SK-N-SH (cell line): Measurements from ENCODE around the gene ACOXL. TPM values are rescaled to one million over a fixed set of nuclear protein-coding genes. Genes with fewer than 3 reads are reported as not detected.

Experiments
- CTCF ChIA-PET: fragments of 300-600, 350-600 bp; formaldehyde crosslinking; extraction: SDS; loops from one replicate; lab custom pipeline; 2021; lab: Yijun Ruan, JAX
- POLR2A ChIA-PET: fragments of 350-600 bp; sonication (Branson Sonifier 250); formaldehyde crosslinking; extraction: SDS; loops from one replicate; lab custom pipeline; 2020; ENCODE audit warnings: antibody characterized with exemption, inconsistent platforms; lab: Yijun Ruan, JAX
- DNase-seq: peaks from one replicate; pipeline ENCODE4 v3.0.0; 2012
- H2AFZ ChIP-seq: fragments of 200-600 bp; sonication (generic); 2 replicates; pipeline ENCODE4 v1.8.1; 2016; ENCODE audit warnings: antibody characterized with exemption, mild to moderate bottlenecking, low read depth
- H3F3A ChIP-seq: fragments of 200-600 bp; sonication (generic); replicated peaks from 2 replicates; pipeline ENCODE3; 2016; ENCODE audit warnings: antibody characterized with exemption, mild to moderate bottlenecking; ENCODE audit not compliant: insufficient read depth
- H3K27ac ChIP-seq, 2 experiments: fragments of 200-500 bp in 1 of 2; fragments of 200-600 bp in 1 of 2; sonication (Bioruptor generic) in 1 of 2; sonication (generic), shearing (Covaris generic) in 1 of 2; 2 replicates each; pipeline versions ENCODE4 v1.5.1 to v1.6.1; 2014 to 2016; ENCODE audit warnings: low read depth in 2 of 2, inconsistent platforms in 1 of 2, low read length in 1 of 2, mild to moderate bottlenecking in 1 of 2, mixed read lengths in 1 of 2
- H3K27me3 ChIP-seq: fragments of 200-600 bp; sonication (generic), shearing (Covaris generic); 2 replicates; pipeline ENCODE4 v1.6.1; 2016; ENCODE audit warnings: mixed run types; ENCODE audit not compliant: insufficient read depth
- H3K36me3 ChIP-seq, 2 experiments: fragments of 200-500 bp in 1 of 2; fragments of 200-600 bp in 1 of 2; sonication (Bioruptor generic) in 1 of 2; sonication (generic) in 1 of 2; replicated peaks in 1 of 2; 2 replicates each; pipeline versions ENCODE3 to v1.5.1; 2014 to 2016; ENCODE audit warnings: low read length in 1 of 2, mild to moderate bottlenecking in 1 of 2; ENCODE audit not compliant: insufficient read depth in 2 of 2, control insufficient read depth in 1 of 2
- H3K4me1 ChIP-seq, 2 experiments: fragments of 200-500 bp in 1 of 2; fragments of 200-600 bp in 1 of 2; sonication (Bioruptor generic) in 1 of 2; sonication (generic), shearing (Covaris generic) in 1 of 2; 2 replicates each; pipeline versions ENCODE4 v1.5.1 to v1.6.1; 2014 to 2016; ENCODE audit warnings: low read depth in 1 of 2, low read length in 1 of 2, mixed run types in 1 of 2; ENCODE audit not compliant: insufficient read depth in 2 of 2, control insufficient read depth in 1 of 2
- H3K4me2 ChIP-seq: fragments of 200-600 bp; sonication (generic), shearing (Covaris generic); 2 replicates; pipeline ENCODE4 v1.6.1; 2017; ENCODE audit warnings: mixed run types
- H3K4me3 ChIP-seq, 2 experiments: fragments of 200-500 bp in 1 of 2; fragments of 200-600 bp in 1 of 2; sonication (Bioruptor generic) in 1 of 2; sonication (generic), shearing (Covaris generic) in 1 of 2; 2 replicates each; pipeline versions ENCODE4 v1.5.1 to v1.8.1; 2014 to 2016; ENCODE audit warnings: low read depth in 2 of 2, inconsistent platforms in 1 of 2, low read length in 1 of 2, mild to moderate bottlenecking in 1 of 2, mixed read lengths in 1 of 2, moderate library complexity in 1 of 2
- H3K79me2 ChIP-seq: fragments of 200-600 bp; sonication (generic); 2 replicates; pipeline ENCODE4 v1.8.1; 2017; ENCODE audit warnings: mild to moderate bottlenecking; ENCODE audit not compliant: insufficient read depth
- H3K9ac ChIP-seq: fragments of 200-600 bp; sonication (generic); 2 replicates; pipeline ENCODE4 v1.6.1; 2017; ENCODE audit warnings: mixed run types
- H3K9me2 ChIP-seq: fragments of 200-600 bp; sonication (generic); 2 replicates; pipeline ENCODE4 v1.6.1; 2017; ENCODE audit warnings: mixed run types
- H3K9me3 ChIP-seq: fragments of 200-600 bp; sonication (generic); 2 replicates; pipeline ENCODE4 v1.6.1; 2017; ENCODE audit warnings: mixed run types, mild to moderate bottlenecking, moderate library complexity
- H4K20me1 ChIP-seq: fragments of 200-600 bp; sonication (generic); 2 replicates; pipeline ENCODE4 v1.6.1; 2017; ENCODE audit warnings: mild to moderate bottlenecking, mixed run types; ENCODE audit not compliant: insufficient read depth
- ELF1 ChIP-seq: IDR thresholded peaks from 2 replicates; pipeline ENCODE4 v1.4.0; 2012
- EP300 ChIP-seq, 2 experiments: IDR thresholded peaks; 2 replicates each; pipeline versions ENCODE4 v1.4.0 to v1.6.1; 2012; ENCODE audit warnings: borderline replicate concordance in 1 of 2, low read depth in 1 of 2, low read length in 1 of 2
- EZH2phosphoT487 ChIP-seq: fragments of 200-600 bp; sonication (generic); IDR thresholded peaks from 2 replicates; pipeline ENCODE4 v1.6.1; 2017; ENCODE audit warnings: low read depth, mixed run types, mild to moderate bottlenecking, antibody characterized with exemption, moderate library complexity, borderline replicate concordance
- FOSL2 ChIP-seq: IDR thresholded peaks from 2 replicates; pipeline ENCODE4 v1.4.0; 2012; ENCODE audit warnings: low read depth, mild to moderate bottlenecking, moderate library complexity, borderline replicate concordance
- JUND ChIP-seq: IDR thresholded peaks from 2 replicates; pipeline ENCODE4 v1.4.0; 2012
- MXI1 ChIP-seq: IDR thresholded peaks from 2 replicates; pipeline ENCODE4 v1.6.1; 2012; ENCODE audit warnings: mild to moderate bottlenecking, low read depth, low read length, improper control_type of control experiment
- RCOR1 ChIP-seq: fragments of 150-350 bp; IDR thresholded peaks from 2 replicates; pipeline ENCODE4 v1.6.1; 2017; ENCODE audit warnings: antibody characterized with exemption, low read length
- SMC3 ChIP-seq: IDR thresholded peaks from 2 replicates; pipeline ENCODE4 v1.6.1; 2012; ENCODE audit warnings: low read depth, low read length, improper control_type of control experiment
- TEAD4 ChIP-seq: IDR thresholded peaks from 2 replicates; pipeline ENCODE4 v1.4.0; 2012; ENCODE audit warnings: mild to moderate bottlenecking, borderline replicate concordance; ENCODE audit not compliant: insufficient read depth
- YY1 ChIP-seq: IDR thresholded peaks from 2 replicates; pipeline ENCODE4 v1.4.0; 2012; ENCODE audit warnings: low read depth, mild to moderate bottlenecking
- WGBS: methylation state at CpG from one replicate; pipeline ENCODE4 v1.1.6; 2017; ENCODE audit warnings: low lambda C conversion rate; 5-methylcytosine and 5-hydroxymethylcytosine counted together
- polyA plus RNA-seq, 3 experiments: library from polyadenylated mRNA; depleted of rRNA; stranded (reverse); fragments of >200 nt; gene quantifications; 2 replicates each; pipeline ENCODE4 v1.2.3, GENCODE V29; 2012
- TF ChIP-seq, protein P1 (sequence below): IDR thresholded peaks from 2 replicates; pipeline ENCODE4 v1.6.1; 2012; ENCODE audit warnings: mild to moderate bottlenecking, low read depth, low read length, moderate library complexity
- TF ChIP-seq, protein P2 (sequence below): IDR thresholded peaks from 2 replicates; pipeline ENCODE4 v1.4.0; 2012; ENCODE audit warnings: low read depth, borderline replicate concordance
- TF ChIP-seq, protein P3 (sequence below): IDR thresholded peaks from 2 replicates; pipeline ENCODE4 v1.4.0; 2012; ENCODE audit warnings: low read depth

The ACOXL gene
- polyA plus RNA-seq, 1 of the 3 experiments (the other 2 are of a cell fraction): not detected

GRCh38 chr2:110910423-110910822 is 178.1 kb downstream of the ACOXL start:
- no peak for TF ChIP-seq ELF1
- TF ChIP-seq EP300 (IDR thresholded peaks at IDR 0.05; ENCODE audit: borderline replicate concordance in 1 of 2, low read depth in 1 of 2, low read length in 1 of 2): no peak
- TF ChIP-seq JUND: no peak
- TF ChIP-seq, protein P1, sequence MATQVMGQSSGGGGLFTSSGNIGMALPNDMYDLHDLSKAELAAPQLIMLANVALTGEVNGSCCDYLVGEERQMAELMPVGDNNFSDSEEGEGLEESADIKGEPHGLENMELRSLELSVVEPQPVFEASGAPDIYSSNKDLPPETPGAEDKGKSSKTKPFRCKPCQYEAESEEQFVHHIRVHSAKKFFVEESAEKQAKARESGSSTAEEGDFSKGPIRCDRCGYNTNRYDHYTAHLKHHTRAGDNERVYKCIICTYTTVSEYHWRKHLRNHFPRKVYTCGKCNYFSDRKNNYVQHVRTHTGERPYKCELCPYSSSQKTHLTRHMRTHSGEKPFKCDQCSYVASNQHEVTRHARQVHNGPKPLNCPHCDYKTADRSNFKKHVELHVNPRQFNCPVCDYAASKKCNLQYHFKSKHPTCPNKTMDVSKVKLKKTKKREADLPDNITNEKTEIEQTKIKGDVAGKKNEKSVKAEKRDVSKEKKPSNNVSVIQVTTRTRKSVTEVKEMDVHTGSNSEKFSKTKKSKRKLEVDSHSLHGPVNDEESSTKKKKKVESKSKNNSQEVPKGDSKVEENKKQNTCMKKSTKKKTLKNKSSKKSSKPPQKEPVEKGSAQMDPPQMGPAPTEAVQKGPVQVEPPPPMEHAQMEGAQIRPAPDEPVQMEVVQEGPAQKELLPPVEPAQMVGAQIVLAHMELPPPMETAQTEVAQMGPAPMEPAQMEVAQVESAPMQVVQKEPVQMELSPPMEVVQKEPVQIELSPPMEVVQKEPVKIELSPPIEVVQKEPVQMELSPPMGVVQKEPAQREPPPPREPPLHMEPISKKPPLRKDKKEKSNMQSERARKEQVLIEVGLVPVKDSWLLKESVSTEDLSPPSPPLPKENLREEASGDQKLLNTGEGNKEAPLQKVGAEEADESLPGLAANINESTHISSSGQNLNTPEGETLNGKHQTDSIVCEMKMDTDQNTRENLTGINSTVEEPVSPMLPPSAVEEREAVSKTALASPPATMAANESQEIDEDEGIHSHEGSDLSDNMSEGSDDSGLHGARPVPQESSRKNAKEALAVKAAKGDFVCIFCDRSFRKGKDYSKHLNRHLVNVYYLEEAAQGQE: no peak
- TF ChIP-seq, protein P2, sequence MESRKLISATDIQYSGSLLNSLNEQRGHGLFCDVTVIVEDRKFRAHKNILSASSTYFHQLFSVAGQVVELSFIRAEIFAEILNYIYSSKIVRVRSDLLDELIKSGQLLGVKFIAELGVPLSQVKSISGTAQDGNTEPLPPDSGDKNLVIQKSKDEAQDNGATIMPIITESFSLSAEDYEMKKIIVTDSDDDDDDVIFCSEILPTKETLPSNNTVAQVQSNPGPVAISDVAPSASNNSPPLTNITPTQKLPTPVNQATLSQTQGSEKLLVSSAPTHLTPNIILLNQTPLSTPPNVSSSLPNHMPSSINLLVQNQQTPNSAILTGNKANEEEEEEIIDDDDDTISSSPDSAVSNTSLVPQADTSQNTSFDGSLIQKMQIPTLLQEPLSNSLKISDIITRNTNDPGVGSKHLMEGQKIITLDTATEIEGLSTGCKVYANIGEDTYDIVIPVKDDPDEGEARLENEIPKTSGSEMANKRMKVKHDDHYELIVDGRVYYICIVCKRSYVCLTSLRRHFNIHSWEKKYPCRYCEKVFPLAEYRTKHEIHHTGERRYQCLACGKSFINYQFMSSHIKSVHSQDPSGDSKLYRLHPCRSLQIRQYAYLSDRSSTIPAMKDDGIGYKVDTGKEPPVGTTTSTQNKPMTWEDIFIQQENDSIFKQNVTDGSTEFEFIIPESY: no peak
- TF ChIP-seq, protein P3, sequence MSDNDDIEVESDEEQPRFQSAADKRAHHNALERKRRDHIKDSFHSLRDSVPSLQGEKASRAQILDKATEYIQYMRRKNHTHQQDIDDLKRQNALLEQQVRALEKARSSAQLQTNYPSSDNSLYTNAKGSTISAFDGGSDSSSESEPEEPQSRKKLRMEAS: no peak
- no peak for TF ChIP-seq SMC3
- no peak for TF ChIP-seq TEAD4
- no peak for TF ChIP-seq YY1
- no peak for TF ChIP-seq MXI1
- TF ChIP-seq FOSL2: no peak
- TF ChIP-seq RCOR1: no peak
- TF ChIP-seq EZH2phosphoT487: no peak
- Histone ChIP-seq H3K27ac (no peak overlapping the region), H3K9me2 (no peaks in the 10 kb centered on the region), H3K4me1 (peaks cover 0 to 8% of the 10 kb centered on the region in 2 experiments; a peak in 1 of 4 replicates), H3K9me3 (peaks cover 7% of the 10 kb centered on the region; the same call in 1 of the 2 replicates), H3K4me3 (no peak overlapping the region), H3K79me2 (no peaks in the 10 kb centered on the region), H3K9ac (no peak overlapping the region), H3K36me3 (no peaks in the 10 kb centered on the region), H3F3A (no peaks in the 10 kb centered on the region), H4K20me1 (no peaks in the 10 kb centered on the region), H3K27me3 (no peaks in the 10 kb centered on the region; the same call in 1 of the 2 replicates), H2AFZ (no peak overlapping the region), H3K4me2 (no peak overlapping the region)
- DNase-seq: no peak
- ChIA-PET CTCF (interaction anchor here (0.7 kb wide), 1 partner anchor 783 kb away, joined by 3 read pairs; no protein-coding TSS in a partner anchor), POLR2A (no interaction called here)
- 15% methylated on average over 1 of the region's 1 CpG for WGBS
